ENCODE results near the gene ATP2A1.

DNA sequence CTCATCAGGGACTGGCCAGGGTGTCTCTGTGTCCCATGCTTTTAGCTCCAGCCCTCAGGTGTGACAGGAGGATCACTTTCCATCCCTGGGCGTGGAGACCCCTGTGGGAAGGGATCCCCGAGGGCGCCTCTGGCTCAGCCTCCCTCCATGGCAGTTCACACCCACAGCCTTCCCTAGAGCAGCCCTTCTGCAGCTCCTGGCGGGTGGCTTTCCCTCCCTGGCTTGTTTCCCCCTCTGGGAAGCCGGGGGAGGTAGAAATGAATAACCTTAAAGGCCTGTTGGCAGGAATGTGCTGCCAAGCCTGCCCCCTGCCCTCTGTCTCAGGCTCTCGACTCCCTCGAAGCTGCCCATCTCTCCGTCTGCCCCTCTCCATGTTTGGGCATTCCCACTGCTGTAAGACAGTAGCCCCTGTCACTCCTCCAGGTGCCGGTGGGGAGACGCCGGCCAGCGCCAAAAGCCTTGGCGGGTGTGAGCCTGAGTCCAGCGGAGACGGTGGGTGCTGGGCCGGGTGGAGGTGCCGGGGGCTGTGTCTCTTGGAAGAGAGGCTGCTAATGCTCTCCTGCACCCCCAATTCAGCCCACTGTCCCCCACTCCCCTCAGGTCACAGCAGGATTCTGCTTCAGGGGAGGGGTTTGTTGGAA, 2.1 kb upstream of the ATP2A1 start:
- no peak for TF ChIP-seq CTCF (IDR thresholded peaks at IDR 0.05)
- no peak for TF ChIP-seq POLR2A (IDR thresholded peaks at IDR 0.05)
